SKM-1 (cell line): ENCODE data around the gene PSEN1.
A peak's percentile ranks its signal among the peaks of the same experiment; 100 is the strongest.

ENCODE experiments used
- DNase-seq: peaks from one replicate; lab custom pipeline; 2025; ENCODE audit not compliant: unreplicated experiment; lab: John Stamatoyannopoulos, UW

Gene PSEN1

DNA sequence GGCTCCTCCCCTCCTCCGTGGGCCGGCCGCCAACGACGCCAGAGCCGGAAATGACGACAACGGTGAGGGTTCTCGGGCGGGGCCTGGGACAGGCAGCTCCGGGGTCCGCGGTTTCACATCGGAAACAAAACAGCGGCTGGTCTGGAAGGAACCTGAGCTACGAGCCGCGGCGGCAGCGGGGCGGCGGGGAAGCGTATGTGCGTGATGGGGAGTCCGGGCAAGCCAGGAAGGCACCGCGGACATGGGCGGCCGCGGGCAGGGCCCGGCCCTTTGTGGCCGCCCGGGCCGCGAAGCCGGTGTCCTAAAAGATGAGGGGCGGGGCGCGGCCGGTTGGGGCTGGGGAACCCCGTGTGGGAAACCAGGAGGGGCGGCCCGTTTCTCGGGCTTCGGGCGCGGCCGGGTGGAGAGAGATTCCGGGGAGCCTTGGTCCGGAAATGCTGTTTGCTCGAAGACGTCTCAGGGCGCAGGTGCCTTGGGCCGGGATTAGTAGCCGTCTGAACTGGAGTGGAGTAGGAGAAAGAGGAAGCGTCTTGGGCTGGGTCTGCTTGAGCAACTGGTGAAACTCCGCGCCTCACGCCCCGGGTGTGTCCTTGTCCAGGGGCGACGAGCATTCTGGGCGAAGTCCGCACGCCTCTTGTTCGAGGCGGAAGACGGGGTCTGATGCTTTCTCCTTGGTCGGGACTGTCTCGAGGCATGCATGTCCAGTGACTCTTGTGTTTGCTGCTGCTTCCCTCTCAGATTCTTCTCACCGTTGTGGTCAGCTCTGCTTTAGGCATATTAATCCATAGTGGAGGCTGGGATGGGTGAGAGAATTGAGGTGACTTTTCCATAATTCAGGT, at the start of gene PSEN1:
TSS of gene PSEN1 (plus strand) at position 121 of the 839 bp plus-strand sequence. CDS start 11,513 bp downstream, outside the sequence.
- DNase-seq: peak; percentile 46

DNA sequence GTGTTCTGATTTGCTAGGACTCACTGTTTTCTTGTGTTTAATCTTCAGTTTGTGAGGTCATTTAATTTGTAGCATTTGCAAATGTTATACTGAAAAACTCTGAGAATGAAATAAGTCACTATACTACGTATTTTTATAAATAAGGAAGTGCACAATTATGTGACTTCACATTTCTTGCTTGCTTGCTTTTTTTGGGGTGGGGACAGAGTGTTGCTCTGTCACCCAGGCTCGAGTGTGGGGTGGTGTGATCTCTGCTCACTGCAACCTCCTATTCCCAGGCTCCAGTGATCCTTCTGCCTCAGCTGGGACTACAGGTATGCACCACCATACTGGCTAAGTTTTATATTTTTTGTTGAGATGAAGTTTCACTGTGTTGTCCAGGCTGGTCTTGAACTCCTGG, 45.3 kb upstream of the PSEN1 start:
- no peak for DNase-seq

GRCh38 chr14:73097421-73097820, 38.9 kb upstream of the PSEN1 start:
- no peak for DNase-seq

GRCh38 chr14:73100334-73100733, 36.0 kb upstream of the PSEN1 start:
- DNase-seq: no peak

DNA sequence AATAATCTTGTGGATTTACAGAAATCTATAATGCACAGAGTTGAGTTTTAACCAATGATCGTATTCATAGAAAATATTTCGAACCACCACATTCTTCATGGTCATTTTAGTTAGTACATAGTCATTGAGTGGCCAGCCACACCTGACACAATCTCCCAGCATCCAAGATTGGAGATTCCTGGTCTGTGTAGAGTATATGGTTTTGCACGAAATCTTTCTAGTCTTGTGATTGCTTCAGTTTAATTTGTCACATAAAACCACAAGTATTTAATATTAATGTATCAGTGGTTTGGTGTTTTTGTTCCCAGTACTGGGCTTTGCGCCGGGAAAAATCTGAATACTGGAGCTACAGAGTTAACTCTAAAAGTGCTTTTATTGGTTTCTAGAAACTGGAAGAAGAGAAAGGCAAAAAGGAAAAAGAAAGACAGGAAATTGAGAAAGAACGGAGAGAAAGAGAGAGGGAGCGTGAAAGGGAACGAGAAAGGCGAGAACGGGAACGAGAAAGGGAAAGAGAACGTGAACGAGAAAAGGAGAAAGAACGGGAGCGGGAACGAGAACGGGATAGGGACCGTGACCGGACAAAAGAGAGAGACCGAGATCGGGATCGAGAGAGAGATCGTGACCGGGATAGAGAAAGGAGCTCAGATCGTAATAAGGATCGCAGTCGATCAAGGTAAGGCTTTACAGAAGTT, 33.4 kb upstream of the PSEN1 start:
- no peak for DNase-seq

- DNase-seq: no peak
Measured at GRCh38 chr14:73105050-73105449, 31.3 kb upstream of the PSEN1 start.

- DNase-seq: no peak
Measured at GRCh38 chr14:73105727-73106126, 30.6 kb upstream of the PSEN1 start.

- DNase-seq: no peak
Measured at GRCh38 chr14:73116079-73116665, 20.1 kb upstream of the PSEN1 start.

DNA sequence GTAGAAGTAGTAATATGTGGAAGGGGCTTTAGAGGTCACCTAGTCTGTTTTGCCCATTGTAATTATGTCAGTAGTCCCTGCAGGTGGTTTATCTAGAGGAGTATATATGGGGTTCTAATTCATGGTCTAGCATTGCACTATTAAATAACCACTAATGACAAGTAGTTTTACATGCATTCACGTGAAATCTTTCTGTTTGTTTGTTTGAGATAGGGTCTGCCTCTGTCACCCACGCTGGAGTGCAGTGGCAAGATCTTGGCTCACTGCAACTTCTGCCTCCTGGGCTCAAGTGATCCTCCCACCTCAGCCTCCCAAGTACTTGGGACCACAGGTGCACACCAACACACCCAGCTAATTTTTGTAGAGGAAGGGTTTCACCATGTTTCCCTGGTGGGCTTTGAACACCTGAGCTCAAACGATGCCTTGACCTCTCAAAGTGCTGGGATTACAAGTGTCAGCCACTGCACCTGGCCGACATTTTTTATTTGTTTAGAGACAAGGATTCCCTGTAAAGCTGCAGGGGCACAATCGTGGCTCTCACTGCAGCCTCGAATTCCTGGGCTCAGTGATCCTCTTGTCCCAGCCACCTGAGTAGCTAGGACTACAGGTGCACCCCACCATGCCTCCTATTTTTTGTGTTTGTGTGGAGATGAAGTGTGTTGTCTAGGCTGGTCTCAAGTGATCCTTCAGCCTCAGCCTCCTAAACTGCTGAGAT, 12.0 kb upstream of the PSEN1 start:
- DNase-seq: no peak

DNA sequence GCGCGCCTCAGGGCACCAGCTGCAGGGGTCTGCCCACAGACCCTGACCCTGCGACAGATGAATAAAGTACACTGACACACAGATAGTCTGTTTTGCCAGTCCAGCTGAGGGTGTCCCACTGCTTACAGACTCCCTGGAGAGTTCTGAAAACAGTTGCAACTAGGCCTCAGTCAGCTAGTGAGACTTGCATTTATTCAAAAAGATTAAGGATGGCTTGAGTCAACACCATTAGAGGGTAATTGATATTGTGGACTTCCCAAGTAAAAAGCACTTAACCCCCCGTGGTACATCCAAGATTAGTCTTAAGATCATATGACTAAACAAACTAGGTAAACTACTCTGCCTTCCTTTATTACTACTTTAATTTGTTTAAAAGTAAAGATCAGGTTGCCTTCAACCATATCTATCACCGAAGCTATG, 11.1 kb upstream of the PSEN1 start:
- DNase-seq: no peak

DNA sequence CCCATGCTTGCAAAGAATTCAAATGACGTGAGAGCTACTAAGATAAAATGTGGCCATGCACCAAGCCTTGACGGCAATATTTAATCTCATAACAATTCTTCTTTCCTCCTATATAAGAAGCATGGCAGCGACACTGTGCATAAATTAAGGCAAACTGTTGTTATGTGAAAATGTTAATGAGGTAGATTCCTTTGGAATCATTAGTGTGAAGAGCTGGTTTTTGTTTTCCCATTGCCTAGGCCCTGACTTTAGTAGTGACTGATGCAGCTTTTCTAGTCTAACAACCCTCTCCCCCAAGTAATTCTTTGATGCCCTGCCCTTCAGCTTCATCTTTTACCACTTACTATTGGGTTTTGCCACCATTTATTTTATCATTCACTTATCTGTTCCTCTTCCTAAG, 10.6 kb upstream of the PSEN1 start:
- DNase-seq: no peak

GRCh38 chr14:73133795-73134194, 2.5 kb upstream of the PSEN1 start:
- no peak for DNase-seq

GRCh38 chr14:73136085-73136386, 271 bp upstream of the PSEN1 start:
- DNase-seq: no peak

DNA sequence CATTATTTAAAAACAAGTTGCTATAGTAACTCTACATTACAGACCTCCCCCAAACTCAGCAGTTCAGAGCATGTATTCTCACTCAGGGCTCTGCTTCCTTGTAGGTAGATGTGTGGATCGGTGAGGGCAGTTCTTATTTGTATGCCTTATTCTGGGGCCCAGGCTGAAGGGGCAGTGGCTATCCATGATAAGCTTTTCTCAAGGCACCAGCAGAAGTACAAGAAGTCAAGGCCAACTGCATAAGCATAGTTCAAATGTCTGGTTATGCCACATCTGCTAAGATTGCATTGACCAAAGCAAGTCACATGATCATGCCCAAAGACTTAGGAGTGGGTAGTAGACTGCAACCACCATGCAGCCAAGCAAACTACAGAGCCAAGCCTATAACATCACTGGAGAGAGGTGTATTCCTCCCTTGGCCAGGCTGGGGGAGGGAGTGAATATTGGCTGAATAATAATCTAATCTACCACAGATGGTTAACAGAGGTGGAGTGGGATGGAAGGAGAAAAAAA, 4.6 kb downstream of the PSEN1 start:
- DNase-seq: no peak

- no peak for DNase-seq
Measured at GRCh38 chr14:73142216-73142615, 5.9 kb downstream of the PSEN1 start.

GRCh38 chr14:73143003-73143402, 6.7 kb downstream of the PSEN1 start:
- DNase-seq: no peak

DNA sequence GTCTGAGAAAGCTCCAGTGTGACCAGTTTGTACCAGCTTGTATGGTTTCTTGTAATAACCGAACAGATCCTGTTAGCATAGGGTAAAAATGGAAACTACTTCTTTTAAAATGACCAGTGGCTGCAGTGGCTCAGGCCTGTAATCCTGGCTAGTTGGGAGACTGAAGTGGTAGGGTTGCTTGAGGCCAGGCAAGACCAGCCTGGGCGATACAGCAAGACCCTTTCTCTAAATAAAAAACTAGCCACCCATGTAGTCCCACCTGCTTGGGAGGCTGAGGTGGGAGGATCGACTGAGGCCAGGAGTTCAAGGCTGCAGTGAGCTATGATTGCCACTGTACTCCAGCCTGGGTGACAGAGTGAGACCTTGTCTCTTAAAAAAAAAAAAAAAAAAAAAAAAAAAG, 7.3 kb downstream of the PSEN1 start:
- no peak for DNase-seq

GRCh38 chr14:73145371-73145770, 9.1 kb downstream of the PSEN1 start:
- DNase-seq: no peak

DNA sequence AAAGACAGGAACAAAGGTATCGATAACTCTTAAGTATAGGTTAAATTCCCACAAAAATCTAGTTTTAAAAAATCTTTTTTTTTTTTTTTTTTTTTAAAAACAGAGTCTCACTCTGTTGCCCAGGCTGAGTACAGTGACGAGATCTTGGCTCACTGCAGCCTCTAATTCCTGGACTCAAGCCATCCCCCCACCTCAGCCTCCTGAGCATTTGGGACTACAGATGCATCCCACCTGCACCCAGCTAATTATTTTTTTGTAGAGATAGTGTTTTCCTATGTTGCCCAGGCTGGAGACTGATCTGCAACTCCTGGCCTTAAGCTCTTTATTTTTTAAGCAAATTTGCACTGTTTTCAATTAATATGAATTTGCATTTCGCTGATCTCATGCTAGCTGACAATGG, 9.8 kb downstream of the PSEN1 start:
- DNase-seq: no peak

DNA sequence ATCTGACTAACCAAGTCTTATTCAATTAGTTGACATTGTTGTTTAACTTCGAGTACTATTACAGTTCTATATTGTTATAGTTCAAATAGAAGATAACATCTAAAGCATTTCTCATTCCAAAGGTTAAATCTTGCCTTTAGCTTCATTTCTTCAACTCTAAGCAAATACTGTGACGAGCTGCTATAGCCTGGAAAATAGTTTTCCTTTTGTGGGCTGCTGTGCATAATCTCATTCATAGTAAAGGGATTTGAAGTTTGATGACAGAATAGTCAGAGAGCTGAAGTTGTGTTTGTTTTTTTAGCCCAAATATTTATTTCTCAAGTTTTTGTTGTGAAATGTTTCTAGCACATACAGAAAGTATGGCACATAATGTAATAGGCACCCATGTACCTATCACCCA, 13.4 kb downstream of the PSEN1 start:
- DNase-seq: no peak

GRCh38 chr14:73153272-73153671, 17.0 kb downstream of the PSEN1 start:
- no peak for DNase-seq
